Testis (tissue), 2 donors: ENCODE results near the gene TMPRSS13.

Experiments
- CTCF ChIP-seq, 3 experiments: fragments of 450-650 bp in 2 of 3; fragments of 200-600 bp in 1 of 3; sonication (generic) in 1 of 3; IDR thresholded peaks; one replicate each; pipeline ENCODE4 v1.5.1; 2016 to 2019; ENCODE audit warnings: antibody characterized with exemption in 3 of 3, mild to moderate bottlenecking in 2 of 3, moderate library complexity in 1 of 3
- POLR2A ChIP-seq: fragments of 450-650 bp; IDR thresholded peaks from one replicate; pipeline ENCODE4 v1.6.1; 2017; ENCODE audit warnings: antibody characterized with exemption, mild to moderate bottlenecking, moderate library complexity

DNA sequence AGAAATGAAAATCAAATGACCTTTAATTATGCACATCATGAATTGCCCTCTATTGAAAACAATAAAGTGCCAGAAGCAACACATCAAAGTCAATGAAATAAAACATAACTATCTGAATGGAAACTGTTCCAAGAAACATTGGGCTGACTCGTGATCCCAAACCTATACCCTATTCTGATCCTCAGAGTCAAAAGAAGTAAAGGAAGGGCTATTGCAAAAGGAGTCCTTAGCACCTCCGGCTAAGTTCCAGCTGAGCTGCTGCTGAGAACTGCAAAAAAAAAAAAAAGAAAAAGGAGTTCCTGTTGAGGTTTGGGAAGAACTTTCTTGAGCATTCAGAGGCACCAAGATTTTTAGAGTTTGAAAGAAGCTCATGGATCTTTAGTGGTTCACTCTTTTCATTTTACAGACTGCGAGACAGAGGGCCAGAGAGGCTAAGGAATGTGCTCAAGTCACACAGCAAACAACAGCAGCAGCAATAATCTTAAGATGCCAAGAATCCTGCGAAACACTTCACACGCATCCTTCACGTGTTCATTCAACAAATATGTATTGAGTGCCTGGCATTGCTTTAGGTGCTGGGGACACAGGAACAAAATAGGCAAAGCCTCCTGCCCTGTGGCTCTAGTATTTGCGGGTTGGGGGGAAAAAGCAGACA lies 841 bp upstream of the TMPRSS13 start:
- TF ChIP-seq CTCF (IDR thresholded peaks at IDR 0.05) (no peak), POLR2A (no peak)
